GM19395 (cell line): ENCODE measurements around the gene TSBP1.
"Not testable (repeated sequence)": the region's sequence is repeated elsewhere in the genome, so short reads cannot be mapped to it uniquely, and the experiment has no call there.

Experiments used
- ATAC-seq: cut with Tn5 transposase; IDR thresholded peaks from one replicate; pipeline ENCODE4 v1.9.1; 2021; ENCODE audit warnings: mild to moderate bottlenecking, moderate library complexity; ENCODE audit not compliant: unreplicated experiment

TSBP1 gene

DNA sequence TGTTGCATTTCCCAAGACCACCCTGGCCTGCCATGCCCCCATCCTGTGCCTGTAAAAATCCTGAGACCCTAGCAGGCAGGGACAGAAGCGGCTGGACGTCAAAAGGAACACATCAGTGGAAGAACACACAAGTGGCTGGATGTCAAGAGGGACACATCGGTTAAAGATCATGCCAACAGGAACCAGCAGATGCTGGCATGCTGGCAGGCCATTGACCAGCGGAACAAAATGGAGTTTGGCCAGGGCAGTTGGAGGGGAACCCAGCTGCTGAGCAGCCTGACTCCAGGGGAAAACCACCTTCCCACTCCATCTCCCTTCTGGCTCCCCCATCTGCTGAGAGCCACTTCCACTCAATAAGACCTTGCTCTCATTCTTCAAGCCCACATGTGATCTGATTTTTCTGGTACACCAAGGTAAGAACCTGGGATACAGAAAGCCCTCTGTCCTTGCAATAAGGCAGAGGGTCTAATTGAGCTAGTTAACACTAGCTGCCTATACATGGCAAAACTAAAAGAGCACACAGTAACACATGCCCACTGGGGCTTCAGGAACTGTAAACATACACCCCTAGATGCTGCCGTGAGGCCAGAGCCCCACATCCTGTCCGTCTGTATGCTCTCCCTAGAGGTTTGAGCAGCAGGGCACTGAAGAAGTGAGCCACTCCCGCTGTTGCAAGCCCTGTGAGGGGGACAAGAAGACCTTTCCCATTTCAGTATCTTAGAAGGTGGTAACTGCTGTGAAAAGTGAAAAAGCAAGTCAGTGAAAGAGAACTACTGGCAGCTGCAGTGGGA, 4.2 kb upstream of the TSBP1 start:
- ATAC-seq = no peak

DNA sequence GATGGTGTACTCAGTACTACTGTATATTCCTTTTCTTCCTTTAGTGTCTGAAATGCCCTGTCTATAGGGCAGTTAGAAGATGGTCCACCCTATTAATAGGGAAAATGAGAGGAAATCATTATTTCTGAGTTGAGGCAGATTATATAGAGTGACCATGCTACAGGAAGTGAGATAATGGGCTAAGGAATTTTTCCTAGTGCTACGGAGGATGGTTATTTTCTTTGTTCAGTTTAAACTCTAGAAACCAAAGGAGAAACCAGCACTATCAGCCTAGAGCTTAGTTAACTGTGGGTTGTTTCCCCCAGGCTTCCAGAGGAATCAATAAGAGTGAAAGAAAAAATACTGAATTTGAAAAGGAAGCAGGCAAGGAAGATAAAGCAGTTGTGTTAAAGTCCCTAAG, 474 bp downstream of the TSBP1 start:
- no peak for ATAC-seq

DNA sequence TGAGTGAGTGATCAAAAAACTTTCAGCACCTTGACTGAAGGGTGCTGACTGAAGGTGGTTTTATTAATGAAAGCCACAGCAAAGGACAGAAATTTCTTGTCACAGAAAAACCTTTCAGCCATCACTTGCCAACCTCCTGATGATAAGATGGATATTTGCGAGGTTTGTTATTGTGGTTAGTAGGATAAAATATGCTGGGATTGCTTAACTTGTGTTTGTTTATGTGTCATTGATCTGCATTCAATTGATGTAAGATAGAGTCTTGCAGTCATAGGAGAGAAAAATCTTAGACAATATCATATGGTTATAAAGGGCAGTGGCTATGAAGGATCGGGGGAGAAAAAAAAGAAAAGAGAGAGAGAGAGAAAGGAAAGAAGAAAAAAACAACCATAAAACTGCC, 1.2 kb downstream of the TSBP1 start:
- ATAC-seq = no peak

DNA sequence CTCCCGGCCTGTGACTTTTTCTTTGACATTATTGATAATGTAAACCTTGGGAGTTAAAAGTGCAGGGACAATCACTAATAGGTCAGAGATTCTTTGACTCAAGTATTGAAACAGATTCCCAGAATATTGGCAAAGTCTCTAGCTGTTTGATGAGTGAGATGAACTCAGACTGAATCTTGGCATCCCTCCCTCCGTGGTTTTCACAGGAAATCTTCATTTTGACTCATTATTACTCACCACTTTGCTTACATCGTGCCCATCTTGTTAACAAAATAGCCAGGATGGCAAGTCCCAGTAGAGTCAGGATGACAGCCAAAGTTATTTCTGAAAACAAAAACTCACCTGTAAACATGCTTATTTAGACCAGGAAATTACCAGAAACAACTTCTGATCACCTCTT, 2.0 kb downstream of the TSBP1 start:
- ATAC-seq = no peak

DNA sequence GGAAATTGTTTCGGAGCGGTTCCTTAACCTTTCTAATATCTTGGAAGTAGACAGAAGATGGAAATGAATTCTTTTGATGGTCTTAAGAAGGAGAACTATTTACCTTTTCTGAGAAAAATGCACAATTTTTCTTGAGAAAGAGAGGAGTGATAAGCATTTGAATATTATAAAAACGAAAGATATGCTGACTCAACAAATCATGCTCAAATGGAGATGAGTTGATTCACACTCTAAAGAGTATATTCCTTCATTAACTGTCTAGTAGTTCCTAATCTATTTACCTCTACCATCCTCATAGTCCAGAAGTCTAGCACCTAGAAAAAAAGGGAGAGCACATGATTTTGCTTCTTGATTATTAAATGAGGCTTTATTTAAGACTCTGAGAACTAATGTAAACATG, 4.1 kb downstream of the TSBP1 start:
- no peak for ATAC-seq

DNA sequence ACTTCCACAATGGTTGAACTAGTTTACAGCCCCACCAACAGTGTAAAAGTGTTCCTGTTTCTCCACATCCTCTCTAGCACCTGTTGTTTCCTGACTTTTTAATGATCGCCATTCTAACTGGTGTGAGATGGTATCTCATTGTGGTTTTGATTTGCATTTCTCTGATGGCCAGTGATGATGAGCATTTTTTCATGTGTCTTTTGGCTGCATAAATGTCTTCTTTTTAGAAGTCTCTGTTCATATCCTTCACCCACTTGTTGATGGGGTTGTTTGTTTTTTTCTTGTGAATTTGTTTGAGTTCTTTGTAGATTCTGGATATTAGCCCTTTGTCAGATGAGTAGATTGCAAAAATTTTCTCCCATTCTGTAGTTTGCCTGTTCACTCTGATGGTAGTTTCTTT, 12.5 kb downstream of the TSBP1 start:
- ATAC-seq = not testable (repeated sequence)

DNA sequence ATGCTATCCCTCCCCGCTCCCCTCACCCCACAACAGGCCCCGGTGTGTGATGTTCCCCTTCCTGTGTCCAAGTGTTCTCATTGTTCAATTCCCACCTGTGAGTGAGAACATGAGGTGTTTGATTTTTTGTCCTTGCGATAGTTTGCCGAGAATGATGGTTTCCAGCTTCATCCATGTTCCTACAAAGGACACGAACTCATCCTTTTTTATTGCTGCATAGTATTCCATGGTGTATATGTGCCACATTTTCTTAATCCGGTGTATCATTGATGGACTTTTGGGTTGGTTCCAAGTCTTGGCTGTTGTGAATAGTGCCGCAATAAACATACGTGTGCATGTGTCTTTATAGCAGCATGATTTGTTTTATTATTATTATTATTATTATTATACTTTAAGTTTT, 13.2 kb downstream of the TSBP1 start:
- not testable (repeated sequence) for ATAC-seq

DNA sequence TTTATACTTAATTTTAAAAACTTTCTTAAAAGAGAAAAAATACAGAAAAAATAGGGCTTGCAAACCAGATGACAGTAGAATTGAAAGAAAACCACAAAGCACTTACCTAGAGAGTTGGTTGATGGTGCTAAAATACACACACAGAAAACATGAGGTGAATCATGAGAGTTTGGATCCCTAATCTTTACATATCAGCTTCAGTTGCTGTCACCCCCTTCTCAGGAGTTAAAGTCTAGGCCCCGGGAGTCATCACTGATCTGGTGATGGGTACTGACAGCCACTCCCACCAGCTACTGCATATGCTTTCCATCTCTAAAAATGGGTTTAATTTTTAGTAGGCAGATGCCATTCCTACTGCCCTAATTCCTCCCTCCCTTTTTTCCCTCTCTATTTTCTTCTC, 16.7 kb downstream of the TSBP1 start:
- ATAC-seq = no peak

DNA sequence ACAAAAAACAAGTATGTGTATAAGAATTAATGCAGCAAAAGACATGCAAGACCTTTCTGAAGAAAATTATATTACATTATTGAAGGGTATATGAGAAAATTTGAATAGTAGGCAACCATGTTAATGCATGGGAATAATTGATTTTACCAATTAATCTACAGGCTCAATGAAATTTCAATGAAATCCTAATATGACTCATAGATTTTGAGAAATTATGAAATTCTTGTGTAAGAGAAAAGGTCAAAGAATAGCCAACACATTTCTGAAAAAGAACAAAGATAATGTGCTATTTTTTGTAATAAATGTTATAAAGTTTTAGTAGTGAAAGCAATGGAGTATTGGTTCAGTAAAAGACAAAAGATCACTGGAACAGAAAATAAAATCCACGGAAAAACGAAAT, 18.4 kb downstream of the TSBP1 start:
- ATAC-seq = no peak

DNA sequence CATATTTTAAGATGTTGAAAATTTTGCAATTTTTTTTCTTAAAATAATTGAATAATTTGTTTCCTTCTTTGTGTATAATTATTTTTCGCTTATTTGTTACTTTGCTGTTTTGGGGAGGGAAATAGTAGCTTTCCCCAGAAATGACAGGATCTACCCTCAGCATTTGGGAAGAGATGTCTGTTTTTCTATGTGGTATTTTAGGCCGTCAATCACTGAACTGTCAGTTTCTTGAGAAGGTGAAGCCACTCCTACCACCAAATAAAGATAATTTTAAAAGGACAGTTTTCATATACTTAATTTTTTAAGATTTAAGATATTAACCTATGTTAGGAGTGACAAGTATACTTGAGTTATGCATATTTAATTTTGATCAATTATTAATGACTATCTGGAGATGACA, 31.5 kb downstream of the TSBP1 start:
- no peak for ATAC-seq

DNA sequence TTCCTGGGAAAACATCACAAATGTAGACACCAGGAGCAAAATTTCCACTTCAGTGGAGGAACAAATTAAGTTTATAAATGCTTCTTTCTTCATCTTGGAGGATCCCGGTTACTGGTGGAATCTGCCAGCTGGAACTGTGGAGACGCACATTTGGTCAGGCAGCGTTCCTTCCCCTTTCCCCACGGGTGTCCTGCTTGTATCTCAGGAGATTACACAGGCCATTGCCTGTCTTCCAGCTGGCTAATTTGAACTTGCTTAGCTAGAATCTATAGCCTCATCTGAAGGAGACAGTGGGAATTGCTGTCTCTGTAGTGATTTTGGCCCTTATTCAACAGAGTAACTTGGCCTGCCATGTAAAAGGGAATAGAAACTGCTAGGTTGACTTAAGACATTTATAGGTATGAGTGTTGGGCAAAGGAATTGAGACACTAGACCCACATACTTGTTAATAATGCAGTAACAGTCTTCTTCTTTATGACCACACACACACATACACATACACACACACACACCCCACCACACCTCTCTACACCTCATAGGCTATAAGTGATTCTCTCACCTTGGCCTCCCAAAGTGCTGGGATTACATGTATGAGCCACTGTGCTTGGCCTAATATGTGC, 34.4 kb downstream of the TSBP1 start:
- no peak for ATAC-seq

DNA sequence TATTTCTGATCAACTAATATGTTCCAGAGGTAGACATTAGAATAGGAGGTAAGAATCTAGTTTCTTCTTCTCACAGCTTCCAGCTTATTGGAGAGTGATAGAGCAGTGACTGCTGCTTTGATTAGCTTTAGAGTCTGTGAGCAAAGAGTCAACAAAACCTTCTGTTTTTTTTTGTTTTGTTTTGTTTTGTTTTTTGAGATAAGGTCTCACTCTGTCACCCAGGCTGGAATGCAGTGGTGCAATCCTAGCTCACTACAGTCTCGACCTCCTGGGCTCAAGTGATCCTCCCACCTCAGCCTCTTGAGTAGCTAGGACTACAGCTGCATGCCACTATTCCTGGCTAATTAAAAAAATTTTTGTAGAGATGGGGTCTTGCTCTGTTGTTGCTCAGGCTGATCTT, 39.3 kb downstream of the TSBP1 start:
- ATAC-seq = no peak

DNA sequence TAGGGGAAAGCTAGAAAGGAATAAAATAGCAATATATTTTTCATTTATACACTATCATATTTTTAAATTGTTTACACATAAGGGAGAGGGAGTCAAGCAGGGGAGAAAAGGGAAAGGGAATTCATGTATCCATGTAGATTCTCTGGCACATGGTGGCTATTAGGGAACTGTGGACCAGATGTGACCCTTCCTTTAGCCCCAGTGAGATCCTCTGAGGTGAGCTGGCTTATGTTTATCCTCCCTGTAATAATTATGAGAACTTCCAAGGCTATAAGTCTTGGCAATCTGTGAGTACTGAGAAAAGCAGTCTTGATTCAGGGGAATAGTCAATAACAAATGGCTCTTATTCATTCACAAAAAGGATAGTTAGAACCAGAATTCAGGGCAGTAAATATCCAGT, 42.6 kb downstream of the TSBP1 start:
- ATAC-seq = no peak

DNA sequence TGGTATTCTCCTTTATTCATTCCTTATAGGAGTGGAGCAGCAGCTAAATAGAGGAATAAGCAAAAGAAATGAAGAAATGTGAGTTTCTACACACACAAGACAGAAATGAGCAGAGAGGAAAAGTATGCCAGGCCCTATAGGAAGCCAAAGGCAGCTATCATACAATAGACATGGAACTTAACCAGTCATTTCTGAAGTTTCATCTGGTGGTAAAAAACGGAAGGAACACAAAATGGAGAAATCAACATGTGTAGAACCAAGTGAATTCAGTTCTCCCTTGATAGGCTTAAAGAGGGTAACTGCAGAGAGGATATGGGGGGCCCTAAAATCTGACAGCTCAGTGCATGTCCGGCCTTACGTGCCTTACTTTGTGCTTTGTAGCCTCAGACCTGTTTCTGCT, 44.6 kb downstream of the TSBP1 start:
- peak; percentile 47 for ATAC-seq

DNA sequence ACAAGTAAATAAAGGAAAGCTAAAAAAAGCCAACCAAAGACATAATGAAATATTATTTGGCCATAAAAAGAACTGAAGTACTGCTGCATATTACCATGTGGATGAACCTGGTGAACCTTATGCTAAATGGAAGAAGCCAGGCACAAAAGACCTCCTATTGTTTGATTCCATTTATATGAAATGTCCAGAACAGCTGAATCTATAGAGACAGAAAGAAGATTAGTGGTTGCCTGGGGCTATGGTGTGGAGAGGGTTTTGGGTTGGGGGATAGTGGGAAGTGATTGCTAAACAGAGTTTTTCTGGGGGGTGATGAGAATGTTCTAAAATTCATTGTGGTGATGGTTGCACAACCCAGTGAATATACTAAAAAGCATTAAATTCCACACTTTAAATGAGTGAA, 53.2 kb downstream of the TSBP1 start:
- ATAC-seq = no peak

DNA sequence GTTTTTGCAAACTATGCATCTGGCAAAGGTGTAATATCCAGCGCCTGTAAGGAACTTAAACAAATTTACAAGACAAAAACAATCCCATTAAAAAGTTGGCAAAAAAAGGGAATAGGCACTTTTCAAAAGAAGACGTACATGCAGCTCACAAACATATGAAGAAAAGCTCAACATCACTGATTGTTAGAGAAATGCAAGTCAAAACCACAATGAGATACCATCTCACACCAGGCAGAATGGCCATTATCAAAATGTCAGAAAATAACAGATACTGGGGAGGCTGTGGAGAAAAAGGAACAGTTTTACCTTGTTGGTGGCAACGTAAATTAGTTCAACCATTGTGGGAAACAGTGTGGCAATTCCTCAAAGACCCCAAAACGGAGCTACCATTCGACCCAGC, 54.2 kb downstream of the TSBP1 start:
- ATAC-seq = no peak

DNA sequence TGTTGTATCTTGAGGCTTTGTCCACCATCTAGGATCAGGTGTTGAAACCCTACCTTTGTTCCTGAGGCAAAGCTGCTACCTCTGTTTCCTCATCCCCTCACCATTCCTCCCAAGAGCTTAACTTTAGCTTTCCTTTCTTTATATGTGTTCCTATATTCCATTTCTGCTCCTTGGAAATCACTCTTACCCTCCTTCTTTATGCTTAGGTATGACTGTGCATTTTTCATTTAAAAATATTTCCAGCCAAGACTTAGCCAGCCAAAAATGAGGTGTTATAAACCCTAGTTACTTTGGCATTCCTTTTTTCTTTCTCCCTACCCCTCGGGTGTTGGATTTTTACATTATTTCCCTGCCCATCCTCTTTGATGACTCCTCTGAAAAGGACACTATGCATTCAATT, 57.7 kb downstream of the TSBP1 start:
- no peak for ATAC-seq

DNA sequence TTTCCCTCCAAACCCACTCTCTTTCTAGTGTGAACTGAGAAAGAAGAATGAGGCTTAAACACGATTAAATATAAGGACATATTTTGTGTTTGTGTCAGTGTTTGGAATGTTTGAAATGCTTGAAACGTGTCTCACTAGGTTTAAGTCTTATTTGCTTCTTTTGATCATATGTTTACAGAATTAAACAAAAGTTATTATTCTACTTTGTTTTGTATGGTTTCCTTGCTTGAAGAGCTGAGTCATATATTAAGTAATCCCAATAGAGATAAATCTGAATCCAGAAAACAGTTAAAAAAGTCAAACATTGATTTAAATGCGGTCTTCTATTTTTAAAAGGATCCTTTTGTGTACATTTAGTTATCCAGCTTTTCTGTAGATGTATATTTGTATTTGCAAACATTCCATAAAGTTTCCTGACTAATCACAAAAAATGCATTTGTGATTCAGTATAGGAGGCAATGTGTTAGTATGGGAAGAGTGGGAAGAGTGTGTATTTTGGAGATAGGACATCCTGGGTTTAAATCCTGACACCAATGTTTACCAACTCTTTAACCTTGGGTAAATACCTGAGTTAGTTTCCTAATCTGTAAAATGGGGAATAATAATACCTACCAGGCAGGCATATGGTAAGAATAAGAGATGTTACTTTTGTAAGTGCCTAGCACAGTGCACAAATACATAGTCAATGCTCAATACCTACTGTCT, 72.9 kb downstream of the TSBP1 start:
- no peak for ATAC-seq

DNA sequence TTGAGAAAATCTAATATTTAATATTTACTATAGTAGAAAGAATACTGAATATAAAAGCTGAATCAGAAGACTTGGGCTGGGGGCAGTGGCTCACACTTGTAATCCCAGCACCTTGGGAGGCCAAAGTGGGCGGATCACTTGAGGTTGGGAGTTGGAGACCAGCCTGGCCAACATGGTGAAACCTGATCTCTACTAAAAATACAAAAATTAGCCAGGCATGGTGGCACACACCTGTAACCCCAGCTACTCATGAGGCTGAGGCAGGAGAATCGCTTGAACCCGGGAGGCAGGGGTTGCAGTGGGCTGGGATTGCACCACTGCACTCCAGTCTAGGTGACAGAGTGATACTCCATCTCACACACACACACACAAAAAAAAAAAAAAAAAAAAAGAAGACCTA, 76.7 kb downstream of the TSBP1 start:
- ATAC-seq = not testable (repeated sequence)

DNA sequence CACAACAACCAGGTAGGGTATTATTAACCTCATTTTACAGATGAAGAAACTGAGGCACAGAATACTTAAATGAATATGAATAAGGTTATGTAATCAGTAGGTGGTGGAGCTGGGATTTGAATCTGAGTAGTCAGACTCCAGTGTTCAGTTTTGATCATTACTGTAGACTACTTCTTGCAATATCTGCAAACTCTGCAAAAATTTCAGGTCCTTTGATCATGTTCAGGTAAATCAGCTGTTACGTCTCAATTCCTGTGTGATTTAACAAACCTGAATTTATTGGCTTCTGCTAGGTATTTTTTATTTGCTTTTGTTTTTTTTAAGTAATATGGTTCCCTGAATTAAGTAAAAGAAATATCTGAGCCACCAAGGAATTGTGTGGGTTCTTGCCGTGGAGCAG, 77.1 kb downstream of the TSBP1 start:
- ATAC-seq = no peak

DNA sequence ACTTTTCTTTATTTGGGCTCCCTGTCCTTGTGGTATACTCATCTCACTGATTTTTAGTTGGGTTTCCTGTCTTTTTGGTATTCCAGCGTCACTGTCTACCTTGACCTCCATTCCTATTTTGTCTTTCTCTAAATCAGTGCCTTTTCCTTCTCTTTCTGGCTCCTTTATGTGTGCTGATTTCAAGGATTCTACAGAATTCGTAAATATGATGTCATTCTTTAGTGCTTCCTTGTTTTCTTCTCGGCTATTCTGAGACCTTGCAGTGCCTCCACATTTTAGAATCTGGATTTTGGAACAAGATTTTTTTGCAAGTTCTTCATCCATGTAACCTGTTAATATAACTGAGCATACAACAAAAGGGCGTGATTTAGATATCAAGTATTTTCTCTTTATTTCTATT, 78.0 kb downstream of the TSBP1 start:
- no peak for ATAC-seq

DNA sequence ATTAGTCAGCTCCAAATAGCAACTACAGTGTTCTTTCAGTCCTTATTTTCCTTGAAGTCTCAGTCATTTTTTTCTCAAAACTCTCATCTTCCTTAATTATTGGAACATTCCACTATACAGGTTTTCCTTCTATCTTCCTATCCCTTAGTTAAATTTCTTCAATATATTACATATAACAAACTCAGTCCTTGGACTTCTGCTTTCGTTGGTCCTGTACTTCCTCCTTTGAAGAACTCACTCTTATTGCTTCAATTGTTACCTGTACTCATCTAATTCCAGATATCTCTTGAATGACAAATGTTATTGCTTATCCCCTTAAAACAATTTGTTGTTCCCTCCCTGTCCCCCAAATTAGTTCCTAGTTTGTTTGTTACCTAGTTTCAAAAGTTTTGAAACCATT, 80.2 kb downstream of the TSBP1 start:
- ATAC-seq = no peak
